Upper lobe of left lung (tissue), 6 donors: ENCODE measurements around the gene DBF4B. TPM values are rescaled to one million over a fixed set of nuclear protein-coding genes. Genes with fewer than 3 reads are reported as not detected.

Experiments used
- ATAC-seq, 2 donors: fragments of 200-7000 bp; cut with Tn5 transposase; one replicate each; pipeline ENCODE4 v1.9.1; 2022; ENCODE audit warnings: mild to moderate bottlenecking in 2 of 2, moderate library complexity in 2 of 2; ENCODE audit not compliant: low FRiP score in 2 of 2
- DNase-seq, 2 donors: peaks; one replicate each; pipeline ENCODE4 v3.0.0-alpha.2; 2019 to 2020
- H3K27ac ChIP-seq, 4 donors: fragments of 200-600 bp; sonication (generic); one replicate each; pipeline ENCODE4 v1.5.1; 2016 to 2019
- H3K27me3 ChIP-seq, 4 donors: fragments of 200-600 bp; sonication (generic); one replicate each; pipeline ENCODE4 v1.5.1; 2017 to 2019
- H3K36me3 ChIP-seq, 4 donors: fragments of 200-600 bp; sonication (generic); one replicate each; pipeline ENCODE4 v1.5.1; 2016 to 2019
- H3K4me1 ChIP-seq, 4 donors: fragments of 200-600 bp; sonication (generic); one replicate each; pipeline ENCODE4 v1.5.1; 2018 to 2019
- H3K4me3 ChIP-seq, 4 donors: fragments of 200-600 bp; sonication (generic); one replicate each; pipeline ENCODE4 v1.5.1; 2017 to 2019; ENCODE audit warnings: mild to moderate bottlenecking in 2 of 4, moderate library complexity in 1 of 4
- H3K9me3 ChIP-seq, 4 donors: fragments of 200-600 bp; sonication (generic); one replicate each; pipeline ENCODE4 v1.5.1; 2018 to 2019
- CTCF ChIP-seq, 6 experiments: fragments of 450-650 bp in 4 of 6; fragments of 200-600 bp in 2 of 6; sonication (generic) in 2 of 6; IDR thresholded peaks; one replicate each; pipeline ENCODE4 v1.5.1; 2016 to 2019; ENCODE audit warnings: antibody characterized with exemption in 6 of 6
- EP300 ChIP-seq, 4 donors: sonication (generic); formaldehyde crosslinking; IDR thresholded peaks; one replicate each; pipeline ENCODE4 v1.5.1; 2017; ENCODE audit warnings: antibody characterized with exemption in 4 of 4, control low read depth in 2 of 4
- POLR2A ChIP-seq, 4 donors: fragments of 450-650 bp; IDR thresholded peaks; one replicate each; pipeline ENCODE4 v1.5.1; 2016 to 2017; ENCODE audit warnings: antibody characterized with exemption in 4 of 4, mild to moderate bottlenecking in 2 of 4
- POLR2AphosphoS5 ChIP-seq, 2 donors: sonication (generic); formaldehyde crosslinking; IDR thresholded peaks; one replicate each; pipeline ENCODE4 v1.5.1; 2017; ENCODE audit warnings: antibody characterized with exemption in 2 of 2
- WGBS, 2 donors: methylation state at CpG; one replicate each; pipeline ENCODE4 v1.1.5; 2017 to 2018; 5-methylcytosine and 5-hydroxymethylcytosine counted together
- total RNA-seq, 6 donors: library from RNA; depleted of rRNA in 4 of 6; stranded (reverse); fragments of >200 nt in 4 of 6; gene quantifications; one replicate each; pipeline versions ENCODE4 v1.1.0 to v1.2.1, GENCODE V29; 2016 to 2021
- donor health status: DM: no; HTN: no; CAD: no; lungs with moderate emphysema.
- donor health status: DM: no; HTN: yes; CAD: no; lungs with severe emphysema.

Gene DBF4B
- total RNA-seq, 6 donors from 2014 or later, result 2.0 to 8.4 (median 4.5) TPM

GRCh38 chr17:44760474-44761308, 52.2 kb downstream of the DBF4B start:
- Histone ChIP-seq H3K36me3 (no peaks in the 10 kb centered on the region), H3K4me3 (no peak overlapping the region), H3K27ac (no peak overlapping the region), H3K27me3 (peaks cover 0 to 25% (median 17%) of the 10 kb centered on the region in 4 donors), H3K9me3 (no peaks in the 10 kb centered on the region), H3K4me1 (peaks cover 6 to 18% (median 12%) of the 10 kb centered on the region in 4 donors)
- TF ChIP-seq CTCF (IDR thresholded peaks at IDR 0.05) (no peak), POLR2A (IDR thresholded peaks at IDR 0.05) (no peak), POLR2AphosphoS5 (IDR thresholded peaks at IDR 0.05) (no peak), EP300 (IDR thresholded peaks at IDR 0.05) (no peak)
- DNase-seq, result peak in 1 of 2 donors; percentile 34
- WGBS, 2 donors, result 74 to 75% methylated on average over 11 to 13 of the region's 13 CpGs
- ATAC-seq, result no peak

- Histone ChIP-seq H3K9me3 (no peaks in the 10 kb centered on the region), H3K4me3 (no peak overlapping the region), H3K27me3 (peaks cover 0 to 25% (median 17%) of the 10 kb centered on the region in 4 donors), H3K4me1 (peaks cover 6 to 18% (median 12%) of the 10 kb centered on the region in 4 donors), H3K27ac (no peak overlapping the region), H3K36me3 (no peaks in the 10 kb centered on the region)
- TF ChIP-seq EP300 (IDR thresholded peaks at IDR 0.05) (no peak), POLR2AphosphoS5 (IDR thresholded peaks at IDR 0.05) (no peak), CTCF (IDR thresholded peaks at IDR 0.05) (no peak)
- 70 to 77% methylated on average over 12 to 17 of the region's 17 CpGs for WGBS, 2 donors
- peak in 1 of 2 donors; percentile 40 for DNase-seq
- ATAC-seq, result no peak
These were observed 53.7 kb downstream of the DBF4B start for GRCh38 chr17:44761932-44762810.

- ATAC-seq (no peak), DNase-seq (no peak)
- Histone ChIP-seq H3K4me1 (peaks cover 6 to 17% (median 12%) of the 10 kb centered on the region in 4 donors), H3K4me3 (no peak overlapping the region), H3K27me3 (peaks cover 0 to 21% (median 16%) of the 10 kb centered on the region in 4 donors), H3K36me3 (no peaks in the 10 kb centered on the region), H3K27ac (no peak overlapping the region), H3K9me3 (no peaks in the 10 kb centered on the region)
- TF ChIP-seq EP300 (IDR thresholded peaks at IDR 0.05) (no peak), CTCF (IDR thresholded peaks at IDR 0.05) (no peak), POLR2A (IDR thresholded peaks at IDR 0.05) (no peak), POLR2AphosphoS5 (IDR thresholded peaks at IDR 0.05) (no peak)
- WGBS, 2 donors, result 89 to 96% methylated on average over 5 of the region's 5 CpGs
These were observed 54.7 kb downstream of the DBF4B start for GRCh38 chr17:44763170-44763569.

GRCh38 chr17:44765965-44766364, 57.5 kb downstream of the DBF4B start:
- Histone ChIP-seq H3K27me3 (no peaks in the 10 kb centered on the region), H3K9me3 (no peaks in the 10 kb centered on the region), H3K27ac (no peak overlapping the region), H3K4me3 (no peak overlapping the region), H3K4me1 (no peaks in the 10 kb centered on the region), H3K36me3 (no peaks in the 10 kb centered on the region)
- ATAC-seq (no peak), DNase-seq (no peak)
- TF ChIP-seq POLR2AphosphoS5 (IDR thresholded peaks at IDR 0.05), result no peak
- no peak for TF ChIP-seq CTCF (IDR thresholded peaks at IDR 0.05)
- no peak for TF ChIP-seq EP300 (IDR thresholded peaks at IDR 0.05)
- 75% methylated on average over 11 of the region's 11 CpGs for WGBS, 2 donors
